GM12892 (cell line): ENCODE measurements around the gene CPA5.

Experiments used
- POLR2A ChIP-seq: IDR thresholded peaks from 2 replicates; pipeline ENCODE4 v1.6.1; 2011; ENCODE audit warnings: low read depth, low read length, control low read depth
- POLR2AphosphoS5 ChIP-seq: IDR thresholded peaks from 2 replicates; pipeline ENCODE4 v1.6.1; 2011; ENCODE audit warnings: low read depth, low read length, control low read depth
- TAF1 ChIP-seq: IDR thresholded peaks from 2 replicates; pipeline ENCODE4 v1.6.1; 2011; ENCODE audit warnings: low read depth, mild to moderate bottlenecking, control low read depth, low read length, borderline replicate concordance

DNA sequence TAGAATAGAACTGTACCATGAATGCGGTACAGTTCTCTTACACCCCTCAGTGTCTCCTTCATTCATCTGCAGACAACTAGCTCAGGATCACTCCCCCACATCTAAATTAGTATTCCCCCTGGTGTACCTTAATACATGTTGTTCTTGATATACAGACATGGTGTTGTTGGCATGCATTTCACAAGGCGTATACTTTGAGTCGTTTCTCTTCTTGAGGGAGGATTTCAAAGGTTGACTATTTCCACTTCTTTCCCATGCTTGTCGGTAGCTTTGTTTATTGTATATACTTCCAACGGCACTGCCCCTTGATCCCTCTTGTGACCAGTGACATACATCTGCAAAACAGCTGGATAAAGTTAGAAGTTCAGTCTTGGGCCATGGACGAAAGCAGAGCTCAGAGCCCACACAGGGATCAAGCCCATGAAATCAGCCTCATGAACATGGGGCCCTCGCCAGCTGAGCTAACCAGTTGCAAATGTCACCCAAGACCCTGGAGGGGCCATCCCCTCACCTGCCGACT is 43.1 kb upstream of the CPA5 start:
- no peak for TF ChIP-seq POLR2A
- TF ChIP-seq POLR2AphosphoS5: no peak
- no peak for TF ChIP-seq TAF1
